Measurements from ENCODE around the gene RXRG.

The RXRG gene

DNA sequence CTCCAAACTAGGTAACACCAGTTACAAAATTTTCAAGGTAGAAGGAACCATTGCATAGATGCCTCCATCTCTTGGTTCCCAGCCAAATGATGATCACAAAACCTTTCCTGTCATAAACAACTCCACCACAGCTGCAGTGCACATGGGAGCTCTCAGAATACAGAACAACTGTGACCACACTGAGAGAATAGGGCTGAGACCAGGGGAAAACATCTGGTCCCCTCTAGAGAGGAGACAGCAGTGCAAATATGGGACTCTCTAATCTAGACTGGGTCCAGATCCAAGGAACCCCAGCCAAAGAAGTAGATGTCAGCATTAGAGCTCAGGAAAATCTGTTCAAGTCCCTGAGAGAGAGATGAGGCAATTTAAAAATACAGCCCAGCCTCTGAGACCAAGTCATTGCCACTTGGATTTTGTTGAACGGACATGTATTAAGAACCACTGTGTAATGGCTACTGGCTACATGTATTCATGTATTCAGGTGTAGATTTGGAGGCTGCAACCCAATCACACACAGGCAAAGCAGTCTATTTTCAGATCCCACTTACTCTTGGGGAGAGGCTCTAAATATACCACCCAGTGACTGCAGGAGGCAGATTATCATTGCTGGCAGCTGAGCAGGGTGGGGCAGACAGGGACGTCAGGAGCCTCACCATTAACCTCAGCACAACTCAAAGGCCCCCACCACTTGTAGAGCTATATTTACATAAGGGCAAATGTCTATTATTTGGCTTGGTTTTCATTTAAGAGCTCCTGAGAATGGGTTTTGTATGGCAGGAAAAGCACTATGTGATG, 7.6 kb upstream of the RXRG start:
- H3K9me3 ChIP-seq (ENCODE audit: control insufficient read depth in 1 of 2, low read length in 2 of 2), result no peaks in the 10 kb centered on the region
- H3K27me3 ChIP-seq (ENCODE audit: control insufficient read depth in 1 of 2, insufficient read depth in 2 of 2, low read length in 2 of 2), result no peaks in the 10 kb centered on the region
- H3K9ac ChIP-seq (ENCODE audit: low read depth in 1 of 2, low read length in 2 of 2), result no peak overlapping the region
- no peak overlapping the region for H3K27ac ChIP-seq (ENCODE audit: low read depth, low read length)
- H3K36me3 ChIP-seq (ENCODE audit: control insufficient read depth in 1 of 2, insufficient read depth in 2 of 2, low read length in 2 of 2), result no peaks in the 10 kb centered on the region
- no peak overlapping the region for H3K4me3 ChIP-seq (ENCODE audit: low read depth in 1 of 2, low read length in 2 of 2)
- no peaks in the 10 kb centered on the region for H3K4me1 ChIP-seq (ENCODE audit: control insufficient read depth in 1 of 2, insufficient read depth in 2 of 2, low read length in 2 of 2)

DNA sequence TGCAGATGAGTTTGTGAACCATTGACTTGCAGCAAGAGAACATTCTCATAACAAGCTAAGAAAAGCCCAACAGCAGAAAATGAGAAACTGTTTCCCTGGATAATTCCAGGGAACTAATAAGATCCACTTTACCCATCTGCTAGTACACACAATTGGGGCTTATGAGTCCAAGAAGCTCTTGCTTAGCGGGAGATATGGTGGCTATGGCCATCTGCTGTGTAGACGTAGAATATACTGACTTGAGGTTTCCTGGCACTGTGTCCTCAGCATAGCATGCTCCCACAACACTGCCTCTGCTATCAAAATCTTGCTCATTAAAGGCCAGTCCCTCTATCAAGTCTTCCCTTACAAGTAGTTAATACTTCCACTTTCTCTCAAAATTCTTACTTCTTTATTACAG, 6.8 kb upstream of the RXRG start:
- no peaks in the 10 kb centered on the region for H3K27me3 ChIP-seq (ENCODE audit: control insufficient read depth in 1 of 2, insufficient read depth in 2 of 2, low read length in 2 of 2)
- no peaks in the 10 kb centered on the region for H3K9me3 ChIP-seq (ENCODE audit: control insufficient read depth in 1 of 2, low read length in 2 of 2)
- H3K9ac ChIP-seq (ENCODE audit: low read depth in 1 of 2, low read length in 2 of 2), result no peak overlapping the region
- H3K27ac ChIP-seq (ENCODE audit: low read depth, low read length), result no peak overlapping the region
- no peaks in the 10 kb centered on the region for H3K4me1 ChIP-seq (ENCODE audit: control insufficient read depth in 1 of 2, insufficient read depth in 2 of 2, low read length in 2 of 2)
- H3K4me3 ChIP-seq (ENCODE audit: low read depth in 1 of 2, low read length in 2 of 2), result no peak overlapping the region
- no peaks in the 10 kb centered on the region for H3K36me3 ChIP-seq (ENCODE audit: control insufficient read depth in 1 of 2, insufficient read depth in 2 of 2, low read length in 2 of 2)

DNA sequence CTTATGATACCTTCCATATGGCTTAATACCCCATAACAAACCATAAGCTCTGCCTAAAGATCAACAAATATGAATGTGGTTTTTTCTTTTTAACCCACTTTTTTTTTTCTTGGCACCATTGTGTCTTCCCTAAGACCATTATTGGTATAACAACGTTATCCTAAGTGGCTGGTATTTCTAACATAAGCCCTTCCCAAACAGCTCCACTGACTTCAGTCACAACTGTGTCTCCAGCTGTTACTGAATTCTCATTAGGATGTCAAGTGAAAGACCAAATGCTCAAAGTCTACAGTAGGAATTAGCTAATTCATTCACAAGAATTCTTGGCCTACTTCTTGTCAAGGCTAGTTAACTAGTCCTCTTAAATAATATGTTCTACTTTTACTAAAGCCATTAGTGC, 4.2 kb upstream of the RXRG start:
- Histone ChIP-seq H3K4me1 (ENCODE audit: control insufficient read depth in 1 of 2, insufficient read depth in 2 of 2, low read length in 2 of 2) (peaks cover 7 to 8% of the 10 kb centered on the region in 2 donors), H3K27ac (ENCODE audit: low read depth, low read length) (no peak overlapping the region), H3K36me3 (ENCODE audit: control insufficient read depth in 1 of 2, insufficient read depth in 2 of 2, low read length in 2 of 2) (no peaks in the 10 kb centered on the region), H3K4me3 (ENCODE audit: low read depth in 1 of 2, low read length in 2 of 2) (no peak overlapping the region), H3K9ac (ENCODE audit: low read depth in 1 of 2, low read length in 2 of 2) (no peak overlapping the region), H3K27me3 (ENCODE audit: control insufficient read depth in 1 of 2, insufficient read depth in 2 of 2, low read length in 2 of 2) (peaks cover 19 to 24% of the 10 kb centered on the region in 2 donors), H3K9me3 (ENCODE audit: control insufficient read depth in 1 of 2, low read length in 2 of 2) (no peaks in the 10 kb centered on the region)

DNA sequence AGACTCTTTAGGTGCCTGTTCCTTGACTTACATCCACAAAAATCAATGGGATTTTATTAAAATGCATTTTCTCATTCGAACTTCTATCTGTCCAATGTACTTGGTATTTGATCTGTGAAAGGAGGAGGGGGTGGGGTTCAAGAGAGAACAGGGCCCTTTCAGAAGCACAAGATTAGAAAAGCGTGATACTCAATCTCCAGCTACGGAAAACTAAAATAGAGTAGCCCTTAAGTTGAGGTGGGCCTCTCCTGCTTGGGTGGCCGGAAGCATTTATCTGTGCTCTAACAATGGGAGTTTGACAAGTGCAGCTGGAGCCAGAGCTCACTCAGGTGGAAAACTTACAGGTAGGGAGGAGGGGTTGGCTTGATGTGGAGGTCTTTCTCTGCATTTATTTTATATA, 462 bp upstream of the RXRG start:
- Histone ChIP-seq H3K27ac (ENCODE audit: low read depth, low read length) (no peak overlapping the region), H3K27me3 (ENCODE audit: control insufficient read depth in 1 of 2, insufficient read depth in 2 of 2, low read length in 2 of 2) (peaks cover 37 to 54% of the 10 kb centered on the region in 2 donors), H3K9me3 (ENCODE audit: control insufficient read depth in 1 of 2, low read length in 2 of 2) (no peaks in the 10 kb centered on the region), H3K4me3 (ENCODE audit: low read depth in 1 of 2, low read length in 2 of 2) (peak overlapping the region in 1 of 2 donors; percentile 37), H3K4me1 (ENCODE audit: control insufficient read depth in 1 of 2, insufficient read depth in 2 of 2, low read length in 2 of 2) (peaks cover 7 to 8% of the 10 kb centered on the region in 2 donors), H3K36me3 (ENCODE audit: control insufficient read depth in 1 of 2, insufficient read depth in 2 of 2, low read length in 2 of 2) (no peaks in the 10 kb centered on the region), H3K9ac (ENCODE audit: low read depth in 1 of 2, low read length in 2 of 2) (no peak overlapping the region)

DNA sequence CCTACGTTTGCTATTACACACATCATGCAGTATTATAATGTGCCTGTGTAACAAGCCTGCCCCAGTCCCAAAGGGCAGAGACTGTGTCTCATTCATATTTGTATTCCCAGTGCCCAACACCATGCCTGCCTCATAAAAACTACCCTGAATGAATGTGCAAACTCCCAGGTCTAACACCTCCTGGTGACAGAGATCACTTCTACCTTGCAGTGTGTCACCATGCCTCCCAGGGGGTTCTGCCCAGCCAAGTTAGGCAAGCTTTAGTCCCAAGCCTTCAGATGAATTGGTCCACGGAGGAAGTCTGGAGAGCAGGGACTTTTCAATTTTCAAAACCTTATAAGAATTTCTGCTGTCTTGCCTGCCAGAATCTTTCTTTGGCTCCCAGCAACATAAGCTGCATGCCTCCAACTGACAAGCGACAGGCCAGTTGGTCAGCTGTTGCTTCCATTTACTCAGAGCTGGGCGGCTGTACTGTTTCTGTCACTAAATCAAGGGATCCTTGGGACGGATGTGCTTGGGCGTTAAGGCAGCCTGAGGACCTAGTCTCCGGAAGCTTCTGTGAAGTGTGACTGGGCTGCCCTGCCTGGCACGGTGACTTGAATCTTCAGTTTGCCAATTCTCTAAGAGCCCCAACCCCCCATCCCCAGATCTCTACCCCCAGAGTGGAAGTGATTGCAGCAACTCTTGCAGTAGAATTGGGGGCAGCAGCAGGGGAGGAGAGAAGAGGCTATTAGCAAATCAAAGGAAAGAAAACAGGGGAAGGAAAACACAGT, 1.2 kb downstream of the RXRG start:
- no peak overlapping the region for H3K9ac ChIP-seq (ENCODE audit: low read depth in 1 of 2, low read length in 2 of 2)
- peaks cover 7 to 8% of the 10 kb centered on the region in 2 donors for H3K4me1 ChIP-seq (ENCODE audit: control insufficient read depth in 1 of 2, insufficient read depth in 2 of 2, low read length in 2 of 2)
- H3K27me3 ChIP-seq (ENCODE audit: control insufficient read depth in 1 of 2, insufficient read depth in 2 of 2, low read length in 2 of 2), result peaks cover 37 to 54% of the 10 kb centered on the region in 2 donors

DNA sequence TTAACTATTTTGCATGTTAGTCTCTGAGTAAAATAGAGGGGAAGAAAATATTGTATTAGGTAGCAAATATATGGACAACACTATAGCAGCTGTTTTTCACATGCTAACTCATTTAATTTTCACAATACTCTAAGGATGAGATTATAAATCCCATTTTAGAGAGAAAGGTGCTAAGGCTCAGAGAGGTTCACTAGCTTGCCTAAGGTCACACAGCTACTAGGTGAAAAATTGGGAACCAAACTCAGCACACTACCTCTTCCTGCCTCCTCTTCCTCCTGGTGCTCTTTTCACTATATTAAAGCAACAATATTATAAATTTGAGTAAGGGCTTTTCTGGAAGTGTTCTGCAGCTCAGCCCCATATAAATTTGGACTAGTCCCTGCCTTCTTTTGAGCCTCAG, 2.3 kb downstream of the RXRG start:
- Histone ChIP-seq H3K27me3 (ENCODE audit: control insufficient read depth in 1 of 2, insufficient read depth in 2 of 2, low read length in 2 of 2) (peaks cover 37 to 54% of the 10 kb centered on the region in 2 donors), H3K9ac (ENCODE audit: low read depth in 1 of 2, low read length in 2 of 2) (no peak overlapping the region), H3K4me3 (ENCODE audit: low read depth in 1 of 2, low read length in 2 of 2) (no peak overlapping the region), H3K27ac (ENCODE audit: low read depth, low read length) (no peak overlapping the region), H3K36me3 (ENCODE audit: control insufficient read depth in 1 of 2, insufficient read depth in 2 of 2, low read length in 2 of 2) (no peaks in the 10 kb centered on the region), H3K4me1 (ENCODE audit: control insufficient read depth in 1 of 2, insufficient read depth in 2 of 2, low read length in 2 of 2) (peaks cover 7 to 8% of the 10 kb centered on the region in 2 donors), H3K9me3 (ENCODE audit: control insufficient read depth in 1 of 2, low read length in 2 of 2) (no peaks in the 10 kb centered on the region)

More for the DNA sequence above, 1.2 kb downstream of the RXRG start:
- no peak overlapping the region for H3K27ac ChIP-seq (ENCODE audit: low read depth, low read length)
- H3K9me3 ChIP-seq (ENCODE audit: control insufficient read depth in 1 of 2, low read length in 2 of 2), result no peaks in the 10 kb centered on the region
- H3K4me3 ChIP-seq (ENCODE audit: low read depth in 1 of 2, low read length in 2 of 2), result no peak overlapping the region
- no peaks in the 10 kb centered on the region for H3K36me3 ChIP-seq (ENCODE audit: control insufficient read depth in 1 of 2, insufficient read depth in 2 of 2, low read length in 2 of 2)

DNA sequence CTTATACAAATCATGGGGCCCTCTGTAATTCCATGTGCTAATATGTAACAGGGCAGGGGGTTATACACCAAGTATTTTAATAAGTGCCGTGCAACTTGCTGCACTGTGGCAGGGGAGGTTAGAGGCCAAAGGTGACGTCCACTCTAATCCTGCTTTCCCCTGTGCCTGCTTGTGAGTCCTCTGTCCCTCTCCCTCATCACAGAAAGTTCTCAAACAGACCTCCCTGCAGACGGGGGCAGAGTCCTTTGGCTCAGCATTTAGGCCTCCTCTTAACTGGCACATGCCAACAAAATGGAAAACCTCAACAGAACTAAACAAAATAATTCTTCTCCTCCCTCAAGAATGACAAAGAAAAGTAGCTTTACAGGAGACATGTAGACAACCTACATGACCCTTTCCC, 2.9 kb downstream of the RXRG start:
- peaks cover 7 to 8% of the 10 kb centered on the region in 2 donors for H3K4me1 ChIP-seq (ENCODE audit: control insufficient read depth in 1 of 2, insufficient read depth in 2 of 2, low read length in 2 of 2)
- H3K27ac ChIP-seq (ENCODE audit: low read depth, low read length), result no peak overlapping the region
- H3K27me3 ChIP-seq (ENCODE audit: control insufficient read depth in 1 of 2, insufficient read depth in 2 of 2, low read length in 2 of 2), result peaks cover 37 to 57% of the 10 kb centered on the region in 2 donors
- H3K36me3 ChIP-seq (ENCODE audit: control insufficient read depth in 1 of 2, insufficient read depth in 2 of 2, low read length in 2 of 2), result no peaks in the 10 kb centered on the region
- H3K9ac ChIP-seq (ENCODE audit: low read depth in 1 of 2, low read length in 2 of 2), result no peak overlapping the region
- no peaks in the 10 kb centered on the region for H3K9me3 ChIP-seq (ENCODE audit: control insufficient read depth in 1 of 2, low read length in 2 of 2)
- H3K4me3 ChIP-seq (ENCODE audit: low read depth in 1 of 2, low read length in 2 of 2), result no peak overlapping the region

DNA sequence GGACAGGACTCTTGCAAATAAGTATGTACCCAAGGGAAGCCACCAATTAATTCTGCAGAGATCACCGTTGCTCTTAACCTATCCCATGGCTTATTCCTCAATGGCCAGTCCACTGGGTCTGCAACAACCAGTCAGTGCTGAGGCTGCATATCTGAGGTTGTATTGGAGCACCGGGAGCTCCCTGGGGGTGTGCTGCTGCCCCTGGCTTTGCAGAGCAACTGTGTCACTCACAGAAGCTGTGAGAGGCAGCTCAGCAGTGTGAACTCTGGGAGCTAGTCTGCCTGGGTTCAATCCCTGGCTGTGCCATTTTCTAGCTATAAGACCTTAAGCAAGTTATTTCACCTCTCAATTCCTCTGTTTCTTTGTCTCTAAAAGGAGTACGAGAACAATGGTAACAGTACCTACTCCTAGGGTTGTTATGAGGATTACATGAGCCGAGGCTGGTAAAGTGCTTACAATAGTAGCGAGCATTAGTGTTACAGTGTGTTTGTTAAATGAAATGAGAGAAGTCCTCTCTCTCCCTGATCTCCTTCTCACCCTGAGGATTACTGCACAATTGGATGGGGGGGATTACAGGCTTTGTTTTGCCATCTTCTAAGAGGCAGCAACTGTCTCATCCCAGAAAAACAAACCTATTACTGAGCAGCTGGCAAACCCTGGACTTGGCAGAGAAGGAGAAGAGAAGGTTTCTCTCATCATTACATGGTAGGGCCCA, 3.6 kb downstream of the RXRG start:
- Histone ChIP-seq H3K36me3 (ENCODE audit: control insufficient read depth in 1 of 2, insufficient read depth in 2 of 2, low read length in 2 of 2) (no peaks in the 10 kb centered on the region), H3K27me3 (ENCODE audit: control insufficient read depth in 1 of 2, insufficient read depth in 2 of 2, low read length in 2 of 2) (peaks cover 37 to 54% of the 10 kb centered on the region in 2 donors), H3K9ac (ENCODE audit: low read depth in 1 of 2, low read length in 2 of 2) (no peak overlapping the region), H3K9me3 (ENCODE audit: control insufficient read depth in 1 of 2, low read length in 2 of 2) (no peaks in the 10 kb centered on the region), H3K27ac (ENCODE audit: low read depth, low read length) (no peak overlapping the region), H3K4me1 (ENCODE audit: control insufficient read depth in 1 of 2, insufficient read depth in 2 of 2, low read length in 2 of 2) (peaks cover 7 to 8% of the 10 kb centered on the region in 2 donors), H3K4me3 (ENCODE audit: low read depth in 1 of 2, low read length in 2 of 2) (no peak overlapping the region)

DNA sequence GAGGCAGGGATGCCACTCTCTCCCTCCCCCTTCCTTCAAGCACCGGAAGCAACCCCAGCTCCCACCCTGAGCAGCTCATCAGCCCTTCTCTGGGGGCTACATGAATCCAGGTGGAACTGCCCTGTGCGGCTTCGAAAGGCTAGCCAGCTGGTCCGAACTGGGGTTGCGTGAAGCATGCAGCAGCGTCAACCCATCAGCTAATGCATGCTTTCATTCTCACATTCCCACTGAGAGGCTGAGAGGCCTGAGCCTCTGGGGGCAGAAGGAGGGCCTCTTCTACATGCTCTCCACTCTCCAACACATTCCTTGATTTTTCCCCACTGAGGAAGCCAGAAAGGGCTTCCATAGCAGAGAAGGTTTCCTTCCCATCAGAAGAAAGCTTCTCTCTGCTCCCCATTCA, 5.6 kb downstream of the RXRG start:
- Histone ChIP-seq H3K27ac (ENCODE audit: low read depth, low read length) (no peak overlapping the region), H3K36me3 (ENCODE audit: control insufficient read depth in 1 of 2, insufficient read depth in 2 of 2, low read length in 2 of 2) (no peaks in the 10 kb centered on the region)

DNA sequence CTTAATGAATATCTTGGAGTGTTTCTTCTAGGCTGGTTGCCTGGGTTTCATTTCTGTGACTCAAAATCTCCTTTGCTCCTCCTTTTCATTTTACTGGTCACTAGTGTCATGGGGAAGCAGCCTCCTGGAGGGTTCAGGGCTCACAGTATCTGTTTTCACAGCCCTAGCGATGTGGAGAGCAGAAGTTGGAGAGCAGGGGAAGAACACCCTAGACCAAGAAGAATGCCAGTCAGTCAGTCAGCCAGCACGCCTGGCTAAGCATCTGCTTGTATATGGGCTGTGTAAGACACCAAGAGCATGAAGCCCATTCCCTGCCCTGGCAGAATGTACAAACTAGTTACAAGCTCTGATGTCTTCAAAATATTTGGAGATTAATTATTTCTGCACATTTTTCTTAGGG, 7.9 kb downstream of the RXRG start:
- H3K27me3 ChIP-seq (ENCODE audit: control insufficient read depth in 1 of 2, insufficient read depth in 2 of 2, low read length in 2 of 2), result peaks cover 6 to 16% of the 10 kb centered on the region in 2 donors
- no peak overlapping the region for H3K27ac ChIP-seq (ENCODE audit: low read depth, low read length)
- H3K36me3 ChIP-seq (ENCODE audit: control insufficient read depth in 1 of 2, insufficient read depth in 2 of 2, low read length in 2 of 2), result no peaks in the 10 kb centered on the region
- H3K9ac ChIP-seq (ENCODE audit: low read depth in 1 of 2, low read length in 2 of 2), result no peak overlapping the region
- no peaks in the 10 kb centered on the region for H3K4me1 ChIP-seq (ENCODE audit: control insufficient read depth in 1 of 2, insufficient read depth in 2 of 2, low read length in 2 of 2)
- H3K4me3 ChIP-seq (ENCODE audit: low read depth in 1 of 2, low read length in 2 of 2), result no peak overlapping the region
- H3K9me3 ChIP-seq (ENCODE audit: control insufficient read depth in 1 of 2, low read length in 2 of 2), result no peaks in the 10 kb centered on the region

More for the DNA sequence above, 5.6 kb downstream of the RXRG start:
- no peak overlapping the region for H3K9ac ChIP-seq (ENCODE audit: low read depth in 1 of 2, low read length in 2 of 2)
- no peaks in the 10 kb centered on the region for H3K9me3 ChIP-seq (ENCODE audit: control insufficient read depth in 1 of 2, low read length in 2 of 2)
- no peak overlapping the region for H3K4me3 ChIP-seq (ENCODE audit: low read depth in 1 of 2, low read length in 2 of 2)
- H3K27me3 ChIP-seq (ENCODE audit: control insufficient read depth in 1 of 2, insufficient read depth in 2 of 2, low read length in 2 of 2), result peaks cover 20 to 35% of the 10 kb centered on the region in 2 donors
- H3K4me1 ChIP-seq (ENCODE audit: control insufficient read depth in 1 of 2, insufficient read depth in 2 of 2, low read length in 2 of 2), result peaks cover 1 to 2% of the 10 kb centered on the region in 2 donors
